Right lobe of liver (tissue), 4 donors: ENCODE results near the gene ANKRA2.

Experiments used
- POLR2A ChIP-seq: fragments of 450-650 bp; IDR thresholded peaks from one replicate; pipeline ENCODE4 v1.6.1; 2017; ENCODE audit warnings: antibody characterized with exemption, mild to moderate bottlenecking
- TF ChIP-seq, protein P1 (sequence below), 4 donors: fragments of 200-600 bp in 3 of 4; fragments of 450-650 bp in 1 of 4; IDR thresholded peaks; one replicate each; pipeline versions ENCODE4 v1.5.1 to v1.8.0; 2016 to 2022; ENCODE audit warnings: antibody characterized with exemption in 4 of 4, mild to moderate bottlenecking in 2 of 4
- donor health status: DM: no; HTN: no; CAD: no.
- donor health status: DM: no; HTN: no; CAD: no.
- donor health status: DM: no; HTN: yes; CAD: no.

DNA sequence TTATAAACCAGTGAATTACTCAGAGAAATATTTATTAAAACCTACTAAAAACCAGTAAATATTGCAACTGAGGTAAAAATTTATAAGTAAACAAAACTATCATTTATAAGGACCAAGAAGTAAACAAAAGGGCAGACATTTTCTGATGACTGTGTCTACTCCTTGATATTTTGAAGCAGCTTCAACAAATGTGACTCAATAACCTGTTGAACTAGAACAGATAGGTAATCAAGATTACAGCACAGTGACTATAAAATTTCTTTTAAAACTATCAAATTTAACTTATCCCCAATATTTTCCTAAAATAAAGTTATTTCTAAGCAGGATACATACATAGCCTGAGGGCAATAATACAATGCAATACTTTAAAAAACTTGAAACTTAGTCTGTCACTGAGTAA is 12.8 kb downstream of the ANKRA2 start:
- no peak for TF ChIP-seq POLR2A
- TF ChIP-seq, protein P1, sequence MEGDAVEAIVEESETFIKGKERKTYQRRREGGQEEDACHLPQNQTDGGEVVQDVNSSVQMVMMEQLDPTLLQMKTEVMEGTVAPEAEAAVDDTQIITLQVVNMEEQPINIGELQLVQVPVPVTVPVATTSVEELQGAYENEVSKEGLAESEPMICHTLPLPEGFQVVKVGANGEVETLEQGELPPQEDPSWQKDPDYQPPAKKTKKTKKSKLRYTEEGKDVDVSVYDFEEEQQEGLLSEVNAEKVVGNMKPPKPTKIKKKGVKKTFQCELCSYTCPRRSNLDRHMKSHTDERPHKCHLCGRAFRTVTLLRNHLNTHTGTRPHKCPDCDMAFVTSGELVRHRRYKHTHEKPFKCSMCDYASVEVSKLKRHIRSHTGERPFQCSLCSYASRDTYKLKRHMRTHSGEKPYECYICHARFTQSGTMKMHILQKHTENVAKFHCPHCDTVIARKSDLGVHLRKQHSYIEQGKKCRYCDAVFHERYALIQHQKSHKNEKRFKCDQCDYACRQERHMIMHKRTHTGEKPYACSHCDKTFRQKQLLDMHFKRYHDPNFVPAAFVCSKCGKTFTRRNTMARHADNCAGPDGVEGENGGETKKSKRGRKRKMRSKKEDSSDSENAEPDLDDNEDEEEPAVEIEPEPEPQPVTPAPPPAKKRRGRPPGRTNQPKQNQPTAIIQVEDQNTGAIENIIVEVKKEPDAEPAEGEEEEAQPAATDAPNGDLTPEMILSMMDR (IDR thresholded peaks at IDR 0.05), result no peak
